Measurements from ENCODE around the gene MXD1.
A peak's percentile ranks its signal among the peaks of the same experiment; 100 is the strongest.

MXD1 gene

DNA sequence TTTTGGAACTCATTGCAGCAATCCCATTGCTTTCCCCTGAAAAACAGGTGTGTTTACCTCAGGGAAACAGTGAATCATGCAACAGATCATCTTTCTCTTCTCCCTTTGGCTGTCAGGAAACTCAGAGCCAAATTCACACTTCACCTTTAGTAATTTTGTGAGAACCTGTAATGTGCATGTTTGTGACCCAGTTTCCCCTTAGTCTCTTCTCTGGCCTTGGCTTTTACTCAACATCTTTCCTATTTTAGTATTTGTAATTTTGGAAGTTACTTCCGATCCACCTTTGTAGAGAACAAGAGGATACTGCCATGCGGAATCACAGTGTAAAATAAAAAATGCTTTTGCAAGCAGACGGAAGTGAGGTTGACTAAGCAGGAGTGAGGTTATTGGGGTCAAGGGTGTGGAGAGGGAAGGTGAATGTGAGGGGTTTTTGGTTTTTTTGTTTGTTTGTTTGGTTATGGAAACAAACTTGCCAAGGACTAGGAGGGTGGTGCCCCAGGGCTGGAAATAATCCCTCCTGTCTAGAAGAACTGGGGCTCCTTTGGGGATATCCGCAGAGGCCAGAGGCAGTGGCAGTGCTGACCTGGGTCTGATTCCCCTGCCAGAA, 32.5 kb downstream of the MXD1 start:
- no peaks in the 10 kb centered on the region for H3K27me3 ChIP-seq (replicated peaks; ENCODE audit: insufficient read depth, low read length)
- H3K4me1 ChIP-seq (ENCODE audit: low read length): peaks cover 17% of the 10 kb centered on the region
- no peak for DNase-seq
- no peaks in the 10 kb centered on the region for H3F3A ChIP-seq (ENCODE audit: insufficient read depth, low read length)
- no peaks in the 10 kb centered on the region for H3K36me3 ChIP-seq (replicated peaks; ENCODE audit: insufficient read depth, low read length)
- H3K79me2 ChIP-seq (ENCODE audit: low read length): no peaks in the 10 kb centered on the region
- H3K4me3 ChIP-seq (ENCODE audit: low read length): no peak overlapping the region
- H3K27ac ChIP-seq (ENCODE audit: low read length): no peak overlapping the region; the same call in 1 of the 2 replicates
- no peaks in the 10 kb centered on the region for H3K9me3 ChIP-seq (replicated peaks; ENCODE audit: insufficient read depth, low read length)
- no peak overlapping the region for H3K4me2 ChIP-seq (ENCODE audit: low read depth, low read length)
- no peaks in the 10 kb centered on the region for H3K9me2 ChIP-seq (replicated peaks; ENCODE audit: insufficient read depth, low read length)
- H4K20me1 ChIP-seq (ENCODE audit: insufficient read depth, low read length): no peaks in the 10 kb centered on the region
- TF ChIP-seq EZH2phosphoT487 (IDR thresholded peaks at IDR 0.05; ENCODE audit: low read length) (no peak), EZH2 (optimal IDR thresholded peaks at IDR 0.05; ENCODE audit: low read depth, low read length) (no peak)
- TF ChIP-seq, protein P1, sequence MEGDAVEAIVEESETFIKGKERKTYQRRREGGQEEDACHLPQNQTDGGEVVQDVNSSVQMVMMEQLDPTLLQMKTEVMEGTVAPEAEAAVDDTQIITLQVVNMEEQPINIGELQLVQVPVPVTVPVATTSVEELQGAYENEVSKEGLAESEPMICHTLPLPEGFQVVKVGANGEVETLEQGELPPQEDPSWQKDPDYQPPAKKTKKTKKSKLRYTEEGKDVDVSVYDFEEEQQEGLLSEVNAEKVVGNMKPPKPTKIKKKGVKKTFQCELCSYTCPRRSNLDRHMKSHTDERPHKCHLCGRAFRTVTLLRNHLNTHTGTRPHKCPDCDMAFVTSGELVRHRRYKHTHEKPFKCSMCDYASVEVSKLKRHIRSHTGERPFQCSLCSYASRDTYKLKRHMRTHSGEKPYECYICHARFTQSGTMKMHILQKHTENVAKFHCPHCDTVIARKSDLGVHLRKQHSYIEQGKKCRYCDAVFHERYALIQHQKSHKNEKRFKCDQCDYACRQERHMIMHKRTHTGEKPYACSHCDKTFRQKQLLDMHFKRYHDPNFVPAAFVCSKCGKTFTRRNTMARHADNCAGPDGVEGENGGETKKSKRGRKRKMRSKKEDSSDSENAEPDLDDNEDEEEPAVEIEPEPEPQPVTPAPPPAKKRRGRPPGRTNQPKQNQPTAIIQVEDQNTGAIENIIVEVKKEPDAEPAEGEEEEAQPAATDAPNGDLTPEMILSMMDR (IDR thresholded peaks at IDR 0.05; ENCODE audit: low read length): no peak
- no peak overlapping the region for H3K9ac ChIP-seq (ENCODE audit: low read length)
- H2AFZ ChIP-seq (ENCODE audit: low read length): peak overlapping the region; percentile 53

DNA sequence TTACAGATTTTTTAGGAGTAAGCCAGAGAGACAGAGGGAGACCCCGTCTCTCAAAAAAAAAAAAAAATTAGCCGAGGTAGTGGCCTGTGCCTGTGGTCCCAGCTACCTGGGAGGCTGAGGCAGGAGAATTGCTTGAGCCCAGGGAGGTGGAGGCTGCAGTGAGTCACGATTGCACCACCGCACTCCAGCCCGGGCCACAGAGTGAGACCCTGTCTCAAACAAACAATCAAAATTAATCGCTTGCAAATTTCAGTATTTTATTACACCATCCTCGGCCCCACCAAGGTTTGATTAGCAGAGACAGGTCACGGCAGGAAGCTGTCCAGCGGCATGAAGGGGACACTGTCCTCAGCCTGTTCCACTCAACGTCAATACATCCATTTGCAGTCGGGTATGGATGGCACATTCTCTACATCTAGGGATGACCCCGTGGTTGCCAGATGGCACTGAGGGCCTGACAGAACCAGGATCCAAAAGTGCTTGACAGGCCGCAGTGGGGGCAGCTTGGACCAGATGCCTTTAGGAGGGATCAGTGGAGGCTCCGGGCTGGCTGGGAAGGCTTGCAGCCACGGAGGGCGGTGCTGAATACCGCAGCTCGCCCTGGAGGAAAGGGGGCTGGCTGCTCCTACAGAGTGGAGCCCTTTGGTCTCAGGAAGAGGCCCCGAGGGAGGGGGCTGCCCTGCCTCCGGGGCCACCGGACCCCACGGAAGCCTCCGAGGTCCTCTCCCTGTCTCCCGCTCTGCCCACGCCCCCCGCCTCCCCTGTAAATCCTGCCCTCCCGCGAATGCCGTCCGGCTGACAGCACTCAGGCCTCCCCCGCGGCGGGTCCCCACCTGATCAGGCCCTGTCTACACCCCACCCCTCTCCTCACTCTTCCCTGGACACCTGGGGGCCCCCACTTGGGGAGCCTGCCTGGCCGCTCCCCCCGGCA, 33.4 kb downstream of the MXD1 start:
- Histone ChIP-seq H3K27ac (ENCODE audit: low read length) (no peak overlapping the region), H4K20me1 (ENCODE audit: insufficient read depth, low read length) (no peaks in the 10 kb centered on the region), H3K9me3 (replicated peaks; ENCODE audit: insufficient read depth, low read length) (no peaks in the 10 kb centered on the region), H3K79me2 (ENCODE audit: low read length) (no peaks in the 10 kb centered on the region), H3K36me3 (replicated peaks; ENCODE audit: insufficient read depth, low read length) (no peaks in the 10 kb centered on the region), H3K4me1 (ENCODE audit: low read length) (peaks cover 17% of the 10 kb centered on the region), H3K9ac (ENCODE audit: low read length) (no peak overlapping the region), H2AFZ (ENCODE audit: low read length) (no peak overlapping the region), H3K4me2 (ENCODE audit: low read depth, low read length) (no peak overlapping the region), H3K9me2 (replicated peaks; ENCODE audit: insufficient read depth, low read length) (no peaks in the 10 kb centered on the region), H3F3A (ENCODE audit: insufficient read depth, low read length) (no peaks in the 10 kb centered on the region), H3K4me3 (ENCODE audit: low read length) (no peak overlapping the region), H3K27me3 (replicated peaks; ENCODE audit: insufficient read depth, low read length) (no peaks in the 10 kb centered on the region)
- TF ChIP-seq, protein P1 (IDR thresholded peaks at IDR 0.05; ENCODE audit: low read length): no peak
- TF ChIP-seq EZH2phosphoT487 (IDR thresholded peaks at IDR 0.05; ENCODE audit: low read length) (no peak), EZH2 (optimal IDR thresholded peaks at IDR 0.05; ENCODE audit: low read depth, low read length) (no peak)
- no peak for DNase-seq

DNA sequence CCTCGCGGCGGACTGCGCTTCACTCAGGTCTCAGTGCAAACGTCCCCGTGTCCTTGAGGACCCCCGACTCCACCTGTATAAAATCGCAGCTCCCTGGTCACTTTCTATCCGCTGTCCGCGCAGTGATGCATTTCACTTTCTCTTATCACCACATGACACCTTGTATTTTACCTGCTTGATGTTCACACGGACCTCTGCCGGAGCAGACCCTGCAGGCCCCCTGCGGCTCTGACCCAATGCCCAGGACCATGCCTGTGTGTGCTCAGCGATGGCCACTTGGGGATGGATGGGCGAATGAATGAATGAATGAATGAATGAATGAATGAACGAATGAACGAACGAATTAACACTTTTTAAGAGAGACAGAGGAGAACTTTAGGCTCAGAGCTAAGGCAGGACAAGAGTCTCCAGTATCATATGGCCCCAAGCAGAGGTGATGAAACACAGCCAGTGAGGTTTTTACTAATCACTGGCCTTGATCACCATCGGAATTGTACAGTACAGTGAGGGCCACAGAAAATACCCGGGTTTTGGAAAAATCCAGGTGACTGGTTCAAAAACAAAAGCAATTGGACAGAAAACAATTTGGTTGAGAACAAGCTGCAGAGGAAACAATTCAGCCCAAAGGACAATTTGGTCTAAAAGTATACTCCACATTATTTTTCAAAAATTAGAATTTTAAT, 34.2 kb downstream of the MXD1 start:
- Histone ChIP-seq H3K27me3 (replicated peaks; ENCODE audit: insufficient read depth, low read length) (no peaks in the 10 kb centered on the region), H3K36me3 (replicated peaks; ENCODE audit: insufficient read depth, low read length) (no peaks in the 10 kb centered on the region), H3K9ac (ENCODE audit: low read length) (no peak overlapping the region), H4K20me1 (ENCODE audit: insufficient read depth, low read length) (no peaks in the 10 kb centered on the region), H3F3A (ENCODE audit: insufficient read depth, low read length) (no peaks in the 10 kb centered on the region), H3K27ac (ENCODE audit: low read length) (no peak overlapping the region), H3K9me3 (replicated peaks; ENCODE audit: insufficient read depth, low read length) (no peaks in the 10 kb centered on the region), H2AFZ (ENCODE audit: low read length) (no peak overlapping the region), H3K9me2 (replicated peaks; ENCODE audit: insufficient read depth, low read length) (no peaks in the 10 kb centered on the region), H3K4me2 (ENCODE audit: low read depth, low read length) (no peak overlapping the region), H3K79me2 (ENCODE audit: low read length) (no peaks in the 10 kb centered on the region), H3K4me3 (ENCODE audit: low read length) (no peak overlapping the region), H3K4me1 (ENCODE audit: low read length) (peaks cover 17% of the 10 kb centered on the region)
- no peak for DNase-seq
- TF ChIP-seq, protein P1 (IDR thresholded peaks at IDR 0.05; ENCODE audit: low read length): no peak
- TF ChIP-seq EZH2 (optimal IDR thresholded peaks at IDR 0.05; ENCODE audit: low read depth, low read length) (no peak), EZH2phosphoT487 (IDR thresholded peaks at IDR 0.05; ENCODE audit: low read length) (no peak)

Data from MM.1S (cell line).